HEK293 (cell line): ENCODE data around the gene RPS15.

Experiments
- BCL11A ChIP-seq: fragments of 450-650 bp; formaldehyde crosslinking; IDR thresholded peaks from 2 replicates; pipeline ENCODE4 v1.5.1; 2016; ENCODE audit warnings: low read depth, missing biosample characterization, missing genetic modification characterization
- EGR2 ChIP-seq: fragments of 450-650 bp; formaldehyde crosslinking; IDR thresholded peaks from 2 replicates; pipeline ENCODE4 v1.5.1; 2016; ENCODE audit warnings: low read depth, missing biosample characterization, missing genetic modification characterization
- HOXD13 ChIP-seq: sonication (generic); formaldehyde crosslinking; IDR thresholded peaks from 2 replicates; pipeline ENCODE4 v1.8.0; 2022; ENCODE audit warnings: missing genetic modification reagents, borderline replicate concordance
- INSM2 ChIP-seq: fragments of 450-650 bp; formaldehyde crosslinking; IDR thresholded peaks from 2 replicates; pipeline ENCODE4 v1.5.1; 2016; ENCODE audit warnings: missing biosample characterization, missing genetic modification characterization
- KLF7 ChIP-seq: fragments of 450-650 bp; formaldehyde crosslinking; IDR thresholded peaks from 2 replicates; pipeline ENCODE4 v1.5.1; 2016; ENCODE audit warnings: missing biosample characterization, missing genetic modification characterization, borderline replicate concordance
- KLF9 ChIP-seq: fragments of 450-650 bp; formaldehyde crosslinking; IDR thresholded peaks from 2 replicates; pipeline ENCODE4 v1.5.1; 2016; ENCODE audit warnings: missing biosample characterization, missing genetic modification characterization, low read depth
- OVOL3 ChIP-seq: fragments of 450-650 bp; formaldehyde crosslinking; IDR thresholded peaks from 2 replicates; pipeline ENCODE4 v1.5.1; 2016; ENCODE audit warnings: missing biosample characterization, missing genetic modification characterization
- PRDM10 ChIP-seq: fragments of 450-650 bp; formaldehyde crosslinking; IDR thresholded peaks from 2 replicates; pipeline ENCODE4 v1.5.1; 2016; ENCODE audit warnings: missing biosample characterization, missing genetic modification characterization
- SP7 ChIP-seq: fragments of 450-650 bp; formaldehyde crosslinking; IDR thresholded peaks from 2 replicates; pipeline ENCODE4 v1.5.1; 2016; ENCODE audit warnings: missing biosample characterization, missing genetic modification characterization
- ZBTB1 ChIP-seq: fragments of 450-650 bp; formaldehyde crosslinking; IDR thresholded peaks from 2 replicates; pipeline ENCODE4 v1.5.1; 2016; ENCODE audit warnings: missing biosample characterization, missing genetic modification characterization
- ZFP37 ChIP-seq: fragments of 450-650 bp; formaldehyde crosslinking; IDR thresholded peaks from 2 replicates; pipeline ENCODE4 v1.5.1; 2016; ENCODE audit warnings: missing biosample characterization, missing genetic modification characterization
- ZNF148 ChIP-seq: fragments of 450-650 bp; formaldehyde crosslinking; IDR thresholded peaks from 2 replicates; pipeline ENCODE4 v1.5.0; 2017; ENCODE audit warnings: missing biosample characterization, missing genetic modification characterization, borderline replicate concordance
- ZNF473 ChIP-seq: fragments of 450-650 bp; formaldehyde crosslinking; IDR thresholded peaks from 2 replicates; pipeline ENCODE4 v1.5.1; 2017; ENCODE audit warnings: missing biosample characterization, missing genetic modification characterization
- ZNF560 ChIP-seq: fragments of 450-650 bp; formaldehyde crosslinking; IDR thresholded peaks from 2 replicates; pipeline ENCODE4 v1.5.1; 2017; ENCODE audit warnings: missing biosample characterization, missing genetic modification characterization, borderline replicate concordance
- ZNF580 ChIP-seq: fragments of 450-650 bp; formaldehyde crosslinking; IDR thresholded peaks from 2 replicates; pipeline ENCODE4 v1.5.1; 2016; ENCODE audit warnings: missing biosample characterization, missing genetic modification characterization
- ZNF600 ChIP-seq: fragments of 450-650 bp; formaldehyde crosslinking; IDR thresholded peaks from 2 replicates; pipeline ENCODE4 v1.5.1; 2016; ENCODE audit warnings: missing biosample characterization, missing genetic modification characterization
- ZNF692 ChIP-seq: fragments of 450-650 bp; formaldehyde crosslinking; IDR thresholded peaks from 2 replicates; pipeline ENCODE4 v1.5.1; 2016; ENCODE audit warnings: missing biosample characterization, missing genetic modification characterization
- ZNF704 ChIP-seq: fragments of 450-650 bp; formaldehyde crosslinking; IDR thresholded peaks from 2 replicates; pipeline ENCODE4 v1.5.1; 2016; ENCODE audit warnings: missing biosample characterization, missing genetic modification characterization
- ZNF768 ChIP-seq: fragments of 450-650 bp; formaldehyde crosslinking; IDR thresholded peaks from 2 replicates; pipeline ENCODE4 v1.5.1; 2018; ENCODE audit warnings: missing biosample characterization, mild to moderate bottlenecking, missing genetic modification characterization
- ZNF777 ChIP-seq: fragments of 450-650 bp; formaldehyde crosslinking; IDR thresholded peaks from 2 replicates; pipeline ENCODE4 v1.5.1; 2017; ENCODE audit warnings: missing biosample characterization, missing genetic modification characterization, borderline replicate concordance
- ZNF792 ChIP-seq: fragments of 450-650 bp; formaldehyde crosslinking; IDR thresholded peaks from 2 replicates; pipeline ENCODE4 v1.5.1; 2016; ENCODE audit warnings: missing biosample characterization, missing genetic modification characterization
- TF ChIP-seq, protein P1 (sequence below): fragments of 450-650 bp; formaldehyde crosslinking; IDR thresholded peaks from 2 replicates; pipeline ENCODE4 v1.5.1; 2016; ENCODE audit warnings: missing biosample characterization, missing genetic modification characterization, low read depth
- TF ChIP-seq, protein P2 (sequence below): fragments of 450-650 bp; formaldehyde crosslinking; IDR thresholded peaks from 2 replicates; pipeline ENCODE4 v1.5.1; 2017; ENCODE audit warnings: missing biosample characterization, missing genetic modification characterization

RPS15 gene

GRCh38 chr19:1478934-1479707 lies 40.9 kb downstream of the RPS15 start, which contains the start of gene C19orf25 (continued):
- peak; percentile 74 for TF ChIP-seq EGR2 (tag by site-specific recombination)
- no peak for TF ChIP-seq OVOL3 (tag by site-specific recombination)
- TF ChIP-seq ZNF600 (tag by site-specific recombination): peak; percentile 71; the same call in 1 of the 2 replicates
- TF ChIP-seq ZFP37 (tag by site-specific recombination): no peak
- no peak for TF ChIP-seq ZNF792 (tag by site-specific recombination)
- no peak for TF ChIP-seq ZNF704
- peak; percentile 81; the same call in 1 of the 2 replicates for TF ChIP-seq ZNF580
- TF ChIP-seq SP7 (tag by site-specific recombination): peak; percentile 86
- TF ChIP-seq, protein P1, sequence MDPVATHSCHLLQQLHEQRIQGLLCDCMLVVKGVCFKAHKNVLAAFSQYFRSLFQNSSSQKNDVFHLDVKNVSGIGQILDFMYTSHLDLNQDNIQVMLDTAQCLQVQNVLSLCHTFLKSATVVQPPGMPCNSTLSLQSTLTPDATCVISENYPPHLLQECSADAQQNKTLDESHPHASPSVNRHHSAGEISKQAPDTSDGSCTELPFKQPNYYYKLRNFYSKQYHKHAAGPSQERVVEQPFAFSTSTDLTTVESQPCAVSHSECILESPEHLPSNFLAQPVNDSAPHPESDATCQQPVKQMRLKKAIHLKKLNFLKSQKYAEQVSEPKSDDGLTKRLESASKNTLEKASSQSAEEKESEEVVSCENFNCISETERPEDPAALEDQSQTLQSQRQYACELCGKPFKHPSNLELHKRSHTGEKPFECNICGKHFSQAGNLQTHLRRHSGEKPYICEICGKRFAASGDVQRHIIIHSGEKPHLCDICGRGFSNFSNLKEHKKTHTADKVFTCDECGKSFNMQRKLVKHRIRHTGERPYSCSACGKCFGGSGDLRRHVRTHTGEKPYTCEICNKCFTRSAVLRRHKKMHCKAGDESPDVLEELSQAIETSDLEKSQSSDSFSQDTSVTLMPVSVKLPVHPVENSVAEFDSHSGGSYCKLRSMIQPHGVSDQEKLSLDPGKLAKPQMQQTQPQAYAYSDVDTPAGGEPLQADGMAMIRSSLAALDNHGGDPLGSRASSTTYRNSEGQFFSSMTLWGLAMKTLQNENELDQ (tag by site-specific recombination): no peak
- no peak for TF ChIP-seq ZBTB1 (tag by site-specific recombination)
- TF ChIP-seq INSM2: no peak
- TF ChIP-seq PRDM10: peak; percentile 69; the same call in 1 of the 2 replicates
- no peak for TF ChIP-seq ZNF473 (tag by site-specific recombination)
- TF ChIP-seq, protein P2, sequence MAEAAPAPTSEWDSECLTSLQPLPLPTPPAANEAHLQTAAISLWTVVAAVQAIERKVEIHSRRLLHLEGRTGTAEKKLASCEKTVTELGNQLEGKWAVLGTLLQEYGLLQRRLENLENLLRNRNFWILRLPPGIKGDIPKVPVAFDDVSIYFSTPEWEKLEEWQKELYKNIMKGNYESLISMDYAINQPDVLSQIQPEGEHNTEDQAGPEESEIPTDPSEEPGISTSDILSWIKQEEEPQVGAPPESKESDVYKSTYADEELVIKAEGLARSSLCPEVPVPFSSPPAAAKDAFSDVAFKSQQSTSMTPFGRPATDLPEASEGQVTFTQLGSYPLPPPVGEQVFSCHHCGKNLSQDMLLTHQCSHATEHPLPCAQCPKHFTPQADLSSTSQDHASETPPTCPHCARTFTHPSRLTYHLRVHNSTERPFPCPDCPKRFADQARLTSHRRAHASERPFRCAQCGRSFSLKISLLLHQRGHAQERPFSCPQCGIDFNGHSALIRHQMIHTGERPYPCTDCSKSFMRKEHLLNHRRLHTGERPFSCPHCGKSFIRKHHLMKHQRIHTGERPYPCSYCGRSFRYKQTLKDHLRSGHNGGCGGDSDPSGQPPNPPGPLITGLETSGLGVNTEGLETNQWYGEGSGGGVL (tag by site-specific recombination): no peak; the same call in 1 of the 2 replicates
- TF ChIP-seq BCL11A (tag by site-specific recombination): peak; percentile 66; the same call in 1 of the 2 replicates
- TF ChIP-seq ZNF768: no peak
- no peak for TF ChIP-seq HOXD13
- TF ChIP-seq ZNF560: no peak
- TF ChIP-seq KLF7: peak; percentile 56; the same call in 1 of the 2 replicates
- no peak for TF ChIP-seq ZNF777 (tag by site-specific recombination)
- peak; percentile 82 for TF ChIP-seq ZNF692 (tag by site-specific recombination)
- no peak for TF ChIP-seq ZNF148
- peak; percentile 93 for TF ChIP-seq KLF9 (tag by site-specific recombination)
